Mucosa of rectum (tissue), 2 donors: ENCODE results near the gene INMT.

ENCODE experiments used
- H3K27ac ChIP-seq, 2 donors: one replicate each; pipeline ENCODE4 v1.7.0; 2013; ENCODE audit warnings: inconsistent platforms in 2 of 2, low read depth in 2 of 2, low read length in 2 of 2
- H3K27me3 ChIP-seq, 2 donors: one replicate each; pipeline ENCODE4 v1.7.0; 2013; ENCODE audit warnings: low read length in 2 of 2; ENCODE audit not compliant: control insufficient read depth in 2 of 2, insufficient read depth in 2 of 2
- H3K36me3 ChIP-seq, 2 donors: one replicate each; pipeline ENCODE4 v1.7.0; 2013; ENCODE audit warnings: low read length in 2 of 2; ENCODE audit not compliant: control insufficient read depth in 2 of 2, insufficient read depth in 2 of 2
- H3K4me1 ChIP-seq, 2 donors: one replicate each; pipeline ENCODE4 v1.7.0; 2013; ENCODE audit warnings: low read length in 2 of 2, mild to moderate bottlenecking in 1 of 2; ENCODE audit not compliant: control insufficient read depth in 2 of 2, insufficient read depth in 2 of 2
- H3K4me3 ChIP-seq, 2 donors: one replicate each; pipeline ENCODE4 v1.7.0; 2013; ENCODE audit warnings: low read length in 2 of 2
- H3K9ac ChIP-seq, 2 donors: one replicate each; pipeline ENCODE4 v1.7.0; 2013; ENCODE audit warnings: low read length in 2 of 2, low read depth in 1 of 2, mild to moderate bottlenecking in 1 of 2
- H3K9me3 ChIP-seq, 2 donors: one replicate each; pipeline ENCODE4 v1.7.0; 2013; ENCODE audit warnings: low read length in 2 of 2; ENCODE audit not compliant: control insufficient read depth in 2 of 2
- donor health status: healthy.
- donor health status: Normal muscosa, but diverticular disease.

The INMT gene

GRCh38 chr7:30778255-30779025, 26.5 kb downstream of the INMT start:
- Histone ChIP-seq H3K9ac (no peak overlapping the region), H3K27me3 (no peaks in the 10 kb centered on the region), H3K27ac (no peak overlapping the region), H3K4me1 (no peaks in the 10 kb centered on the region), H3K9me3 (no peaks in the 10 kb centered on the region), H3K36me3 (peaks cover 0 to 2% of the 10 kb centered on the region in 2 donors), H3K4me3 (no peak overlapping the region)

- H3K27ac ChIP-seq, result no peak overlapping the region
- no peaks in the 10 kb centered on the region for H3K4me1 ChIP-seq
- no peak overlapping the region for H3K4me3 ChIP-seq
- H3K36me3 ChIP-seq, result peaks cover 0 to 2% of the 10 kb centered on the region in 2 donors
- H3K27me3 ChIP-seq, result no peaks in the 10 kb centered on the region
- no peak overlapping the region for H3K9ac ChIP-seq
- no peaks in the 10 kb centered on the region for H3K9me3 ChIP-seq
Measured at GRCh38 chr7:30779574-30779973, 27.6 kb downstream of the INMT start.

- no peaks in the 10 kb centered on the region for H3K9me3 ChIP-seq
- H3K36me3 ChIP-seq, result peaks cover 0 to 2% of the 10 kb centered on the region in 2 donors
- no peak overlapping the region for H3K4me3 ChIP-seq
- no peaks in the 10 kb centered on the region for H3K27me3 ChIP-seq
- no peak overlapping the region for H3K27ac ChIP-seq
- H3K4me1 ChIP-seq, result peaks cover 0 to under 1% of the 10 kb centered on the region in 2 donors
- H3K9ac ChIP-seq, result no peak overlapping the region
Measured at GRCh38 chr7:30780941-30781340, 29.0 kb downstream of the INMT start.

GRCh38 chr7:30782690-30783089, 30.8 kb downstream of the INMT start:
- no peak overlapping the region for H3K27ac ChIP-seq
- H3K4me3 ChIP-seq, result no peak overlapping the region
- peaks cover 0 to 2% of the 10 kb centered on the region in 2 donors for H3K36me3 ChIP-seq
- peaks cover 0 to 2% of the 10 kb centered on the region in 2 donors for H3K4me1 ChIP-seq
- H3K9ac ChIP-seq, result no peak overlapping the region
- no peaks in the 10 kb centered on the region for H3K27me3 ChIP-seq
- no peaks in the 10 kb centered on the region for H3K9me3 ChIP-seq

GRCh38 chr7:30785786-30786185, 33.9 kb downstream of the INMT start:
- H3K4me3 ChIP-seq, result no peak overlapping the region
- no peaks in the 10 kb centered on the region for H3K9me3 ChIP-seq
- no peak overlapping the region for H3K27ac ChIP-seq
- H3K9ac ChIP-seq, result no peak overlapping the region
- no peaks in the 10 kb centered on the region for H3K27me3 ChIP-seq
- H3K4me1 ChIP-seq, result peaks cover 0 to 2% of the 10 kb centered on the region in 2 donors
- H3K36me3 ChIP-seq, result no peaks in the 10 kb centered on the region

- H3K27me3 ChIP-seq, result no peaks in the 10 kb centered on the region
- no peak overlapping the region for H3K27ac ChIP-seq
- no peaks in the 10 kb centered on the region for H3K9me3 ChIP-seq
- no peak overlapping the region for H3K4me3 ChIP-seq
- no peak overlapping the region for H3K9ac ChIP-seq
- H3K4me1 ChIP-seq, result peaks cover 0 to 2% of the 10 kb centered on the region in 2 donors
- peaks cover 0 to 5% of the 10 kb centered on the region in 2 donors for H3K36me3 ChIP-seq
Measured at GRCh38 chr7:30787486-30787885, 35.6 kb downstream of the INMT start.

- no peaks in the 10 kb centered on the region for H3K9me3 ChIP-seq
- H3K27me3 ChIP-seq, result no peaks in the 10 kb centered on the region
- no peak overlapping the region for H3K27ac ChIP-seq
- H3K9ac ChIP-seq, result no peak overlapping the region
- peaks cover 0 to 5% of the 10 kb centered on the region in 2 donors for H3K36me3 ChIP-seq
- H3K4me1 ChIP-seq, result peaks cover 0 to 2% of the 10 kb centered on the region in 2 donors
- H3K4me3 ChIP-seq, result no peak overlapping the region
Measured at GRCh38 chr7:30788640-30789333, 36.9 kb downstream of the INMT start.

GRCh38 chr7:30789334-30789711, 37.4 kb downstream of the INMT start:
- Histone ChIP-seq H3K27ac (no peak overlapping the region), H3K4me1 (peaks cover 0 to 2% of the 10 kb centered on the region in 2 donors), H3K36me3 (peaks cover 0 to 5% of the 10 kb centered on the region in 2 donors), H3K9me3 (no peaks in the 10 kb centered on the region), H3K9ac (no peak overlapping the region), H3K27me3 (no peaks in the 10 kb centered on the region), H3K4me3 (no peak overlapping the region)

GRCh38 chr7:30790356-30790755, 38.4 kb downstream of the INMT start:
- Histone ChIP-seq H3K4me1 (peaks cover 0 to 2% of the 10 kb centered on the region in 2 donors), H3K9me3 (no peaks in the 10 kb centered on the region), H3K36me3 (peaks cover 0 to 5% of the 10 kb centered on the region in 2 donors), H3K27ac (no peak overlapping the region), H3K27me3 (no peaks in the 10 kb centered on the region), H3K4me3 (no peak overlapping the region), H3K9ac (no peak overlapping the region)

GRCh38 chr7:30791114-30791513, 39.2 kb downstream of the INMT start:
- Histone ChIP-seq H3K27me3 (no peaks in the 10 kb centered on the region), H3K36me3 (peaks cover 0 to 5% of the 10 kb centered on the region in 2 donors), H3K4me3 (no peak overlapping the region), H3K9me3 (no peaks in the 10 kb centered on the region), H3K27ac (no peak overlapping the region), H3K4me1 (no peaks in the 10 kb centered on the region), H3K9ac (no peak overlapping the region)
